ENCODE measurements around the gene RBM28. TPM values are rescaled to one million over a fixed set of nuclear protein-coding genes. Genes with fewer than 3 reads are reported as not detected.

Gene RBM28
- total RNA-seq, 1 experiment from 2014 or later, result 45.3 TPM

DNA sequence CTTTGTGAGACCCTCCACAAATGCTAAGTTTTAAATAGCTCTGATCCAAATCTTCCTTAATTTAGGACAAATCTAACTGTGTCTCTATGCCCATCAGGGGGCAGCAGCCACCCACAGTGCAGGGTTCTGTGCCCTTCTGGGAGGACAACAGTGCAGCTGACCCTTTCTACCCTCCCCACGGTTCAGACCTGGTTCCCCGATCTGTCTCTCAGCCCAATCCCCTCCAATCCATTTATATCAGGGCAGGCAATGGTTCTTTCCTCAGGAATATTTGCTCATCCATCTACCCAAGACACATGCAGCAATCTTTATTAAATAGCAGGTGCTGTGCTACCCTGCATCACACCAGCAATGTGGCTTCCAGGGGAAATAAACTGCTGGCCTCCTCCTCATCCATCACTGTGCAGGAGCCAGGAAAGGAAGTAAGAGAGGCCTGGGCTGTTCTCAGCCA, 4.0 kb upstream of the RBM28 start:
- H3K4me3 ChIP-seq (ENCODE audit: low read length), result no peak overlapping the region
- no peaks in the 10 kb centered on the region for H3K9me2 ChIP-seq (replicated peaks; ENCODE audit: low read length)
- ATAC-seq (peak; percentile 66), DNase-seq (peak; percentile 73)
- no peak overlapping the region for H3K9ac ChIP-seq (ENCODE audit: low read length)
- no peaks in the 10 kb centered on the region for H3K36me3 ChIP-seq (ENCODE audit: low read depth, low read length)
- peaks cover 10% of the 10 kb centered on the region for H3K79me2 ChIP-seq (ENCODE audit: low read length)
- no peak for TF ChIP-seq EZH2 (IDR thresholded peaks at IDR 0.05; ENCODE audit: low read length, unreplicated experiment)
- TF ChIP-seq, protein P1, sequence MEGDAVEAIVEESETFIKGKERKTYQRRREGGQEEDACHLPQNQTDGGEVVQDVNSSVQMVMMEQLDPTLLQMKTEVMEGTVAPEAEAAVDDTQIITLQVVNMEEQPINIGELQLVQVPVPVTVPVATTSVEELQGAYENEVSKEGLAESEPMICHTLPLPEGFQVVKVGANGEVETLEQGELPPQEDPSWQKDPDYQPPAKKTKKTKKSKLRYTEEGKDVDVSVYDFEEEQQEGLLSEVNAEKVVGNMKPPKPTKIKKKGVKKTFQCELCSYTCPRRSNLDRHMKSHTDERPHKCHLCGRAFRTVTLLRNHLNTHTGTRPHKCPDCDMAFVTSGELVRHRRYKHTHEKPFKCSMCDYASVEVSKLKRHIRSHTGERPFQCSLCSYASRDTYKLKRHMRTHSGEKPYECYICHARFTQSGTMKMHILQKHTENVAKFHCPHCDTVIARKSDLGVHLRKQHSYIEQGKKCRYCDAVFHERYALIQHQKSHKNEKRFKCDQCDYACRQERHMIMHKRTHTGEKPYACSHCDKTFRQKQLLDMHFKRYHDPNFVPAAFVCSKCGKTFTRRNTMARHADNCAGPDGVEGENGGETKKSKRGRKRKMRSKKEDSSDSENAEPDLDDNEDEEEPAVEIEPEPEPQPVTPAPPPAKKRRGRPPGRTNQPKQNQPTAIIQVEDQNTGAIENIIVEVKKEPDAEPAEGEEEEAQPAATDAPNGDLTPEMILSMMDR (conservative IDR thresholded peaks at IDR 0.05; ENCODE audit: low read depth, low read length), result peak; percentile 87
- H2AFZ ChIP-seq (ENCODE audit: low read length), result no peak overlapping the region
- CTCF ChIA-PET, result interaction anchor here (0.6 to 3.3 kb wide), 11 partner anchors 39 to 532 kb away, joined by 3 to 80 read pairs (median 4); partner anchors contain the start of gene ATP6V1F
- H3K4me2 ChIP-seq (ENCODE audit: low read length), result no peak overlapping the region
- intact Hi-C loops (cut with micrococcal nuclease), result loop anchor here (1.0 kb wide), 2 partner anchors 40 to 78 kb away; no protein-coding TSS in a partner anchor
- H4K20me1 ChIP-seq (ENCODE audit: low read length), result no peaks in the 10 kb centered on the region
- POLR2A ChIA-PET (ENCODE audit: unreplicated experiment), result interaction anchor here (0.6 kb wide), 2 partner anchors 21 to 392 kb away, joined by 4 read pairs; no protein-coding TSS in a partner anchor
- H3K27me3 ChIP-seq (ENCODE audit: low read length), result no peaks in the 10 kb centered on the region
- H3K9me3 ChIP-seq (ENCODE audit: low read length), result no peaks in the 10 kb centered on the region
- H3F3A ChIP-seq (ENCODE audit: low read length, unreplicated experiment), result no peaks in the 10 kb centered on the region
- no peaks in the 10 kb centered on the region for H3K4me1 ChIP-seq (ENCODE audit: insufficient read depth, low read length)
- BruUV-seq (replicated peaks), result no TSS peak
- H3K27ac ChIP-seq (ENCODE audit: low read length), result no peak overlapping the region

DNA sequence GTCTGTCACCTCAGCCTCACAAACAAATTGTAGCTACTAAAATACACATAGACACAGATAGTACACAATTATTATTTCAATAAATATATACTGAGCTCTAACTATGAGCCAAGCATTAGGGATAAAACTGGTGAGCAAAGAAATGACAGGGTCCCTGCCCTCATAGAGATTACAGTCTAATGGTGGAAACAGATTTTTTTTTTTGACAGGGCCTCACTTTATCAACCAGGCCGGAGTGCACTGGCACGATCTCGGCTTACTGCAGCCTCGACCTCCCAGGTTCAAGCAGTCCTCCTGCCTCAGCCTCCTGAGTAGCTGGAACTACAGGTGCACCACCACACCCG, 695 bp upstream of the RBM28 start:
- intact Hi-C loops (cut with micrococcal nuclease), result no loop called here
- 0 out of 2 replicates have a peak overlapping the region, but pooled peaks have one; percentile 89 for H3K4me3 ChIP-seq (ENCODE audit: low read length)
- H4K20me1 ChIP-seq (ENCODE audit: low read length), result peaks cover 7% of the 10 kb centered on the region; the same call in 1 of the 2 replicates

DNA sequence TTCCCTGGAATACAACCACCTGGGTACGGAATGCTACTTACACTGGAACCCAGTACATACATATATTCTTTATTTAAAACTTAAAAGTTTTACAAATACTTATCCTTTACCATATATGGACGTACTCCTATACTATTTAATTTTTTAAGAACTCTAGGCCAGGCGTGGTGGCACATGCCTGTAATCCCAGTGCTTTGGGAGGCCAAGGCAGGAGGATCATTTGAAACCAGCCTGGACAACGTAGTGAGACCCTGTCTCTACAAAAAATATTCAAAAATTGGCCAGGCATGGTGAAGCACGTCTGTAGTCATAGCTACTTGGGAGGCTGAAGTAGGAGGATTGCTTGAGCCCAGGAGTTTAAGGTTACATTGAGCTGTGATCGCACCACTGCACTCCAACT, 2.0 kb downstream of the RBM28 start:
- POLR2A ChIA-PET (ENCODE audit: unreplicated experiment), result no interaction called here
- no TSS peak for BruUV-seq (replicated peaks)
- intact Hi-C loops (cut with micrococcal nuclease), result no loop called here

More for the DNA sequence above, 695 bp upstream of the RBM28 start:
- H3K4me1 ChIP-seq (ENCODE audit: insufficient read depth, low read length), result peaks cover 8% of the 10 kb centered on the region; the same call in 1 of the 2 replicates
- POLR2A ChIA-PET (ENCODE audit: unreplicated experiment), result interaction anchor here (0.6 kb wide), 2 partner anchors 46 to 115 kb away, joined by 3 to 4 read pairs; no protein-coding TSS in a partner anchor
- peaks cover 43% of the 10 kb centered on the region for H3K79me2 ChIP-seq (ENCODE audit: low read length)
- H3K27me3 ChIP-seq (ENCODE audit: low read length), result no peaks in the 10 kb centered on the region
- DNase-seq (no peak), ATAC-seq (no peak)
- no peaks in the 10 kb centered on the region for H3K9me2 ChIP-seq (replicated peaks; ENCODE audit: low read length)
- no peaks in the 10 kb centered on the region for H3F3A ChIP-seq (ENCODE audit: low read length, unreplicated experiment)
- H3K4me2 ChIP-seq (ENCODE audit: low read length), result peak overlapping the region; percentile 93
- peaks cover 8% of the 10 kb centered on the region; the same call in 1 of the 2 replicates for H3K36me3 ChIP-seq (ENCODE audit: low read depth, low read length)
- CTCF ChIA-PET, result interaction anchor here (0.6 to 1.0 kb wide), 2 partner anchors 43 to 132 kb away, joined by 3 read pairs; no protein-coding TSS in a partner anchor
- 0 out of 2 replicates have a peak overlapping the region, but pooled peaks have one; percentile 96 for H3K9ac ChIP-seq (ENCODE audit: low read length)
- peak overlapping the region; percentile 84 for H2AFZ ChIP-seq (ENCODE audit: low read length)
- H3K9me3 ChIP-seq (ENCODE audit: low read length), result no peaks in the 10 kb centered on the region
- BruUV-seq (replicated peaks), result no TSS peak
- TF ChIP-seq EZH2 (IDR thresholded peaks at IDR 0.05; ENCODE audit: low read length, unreplicated experiment) (no peak), EZH2phosphoT487 (IDR thresholded peaks at IDR 0.05; ENCODE audit: borderline replicate concordance, low read length) (no peak)
- TF ChIP-seq, protein P1 (conservative IDR thresholded peaks at IDR 0.05; ENCODE audit: low read depth, low read length), result no peak
- no peak overlapping the region for H3K27ac ChIP-seq (ENCODE audit: low read length)

More for the DNA sequence above, 2.0 kb downstream of the RBM28 start:
- Histone ChIP-seq H3K4me3 (ENCODE audit: low read length) (peak overlapping the region; percentile 89), H4K20me1 (ENCODE audit: low read length) (peaks cover 7% of the 10 kb centered on the region; the same call in 1 of the 2 replicates), H3K27me3 (ENCODE audit: low read length) (no peaks in the 10 kb centered on the region), H3K36me3 (ENCODE audit: low read depth, low read length) (peaks cover 21% of the 10 kb centered on the region), H3K9me2 (replicated peaks; ENCODE audit: low read length) (no peaks in the 10 kb centered on the region), H3F3A (ENCODE audit: low read length, unreplicated experiment) (no peaks in the 10 kb centered on the region), H3K4me1 (ENCODE audit: insufficient read depth, low read length) (peaks cover 8% of the 10 kb centered on the region; the same call in 1 of the 2 replicates), H3K9me3 (ENCODE audit: low read length) (no peaks in the 10 kb centered on the region), H3K9ac (ENCODE audit: low read length) (no peak overlapping the region), H2AFZ (ENCODE audit: low read length) (no peak overlapping the region), H3K4me2 (ENCODE audit: low read length) (peak overlapping the region; percentile 93), H3K79me2 (ENCODE audit: low read length) (peaks cover 43% of the 10 kb centered on the region), H3K27ac (ENCODE audit: low read length) (no peak overlapping the region)
- ATAC-seq, result no peak
- CTCF ChIA-PET, result no interaction called here
- TF ChIP-seq, protein P1 (conservative IDR thresholded peaks at IDR 0.05; ENCODE audit: low read depth, low read length), result no peak
- no peak for TF ChIP-seq EZH2phosphoT487 (IDR thresholded peaks at IDR 0.05; ENCODE audit: borderline replicate concordance, low read length)
- DNase-seq, result no peak

Measured in PC-3 (cell line).